HG03558 (cell line): ENCODE data around the gene KRT13.
"Not testable (repeated sequence)": the region's sequence is repeated elsewhere in the genome, so short reads cannot be mapped to it uniquely, and the experiment has no call there.

Experiments used
- ATAC-seq: cut with Tn5 transposase; IDR thresholded peaks from one replicate; pipeline ENCODE4 v1.9.1; 2021; ENCODE audit warnings: moderate number of reproducible peaks; ENCODE audit not compliant: unreplicated experiment; ENCODE audit errors: extremely low read depth

KRT13 gene

DNA sequence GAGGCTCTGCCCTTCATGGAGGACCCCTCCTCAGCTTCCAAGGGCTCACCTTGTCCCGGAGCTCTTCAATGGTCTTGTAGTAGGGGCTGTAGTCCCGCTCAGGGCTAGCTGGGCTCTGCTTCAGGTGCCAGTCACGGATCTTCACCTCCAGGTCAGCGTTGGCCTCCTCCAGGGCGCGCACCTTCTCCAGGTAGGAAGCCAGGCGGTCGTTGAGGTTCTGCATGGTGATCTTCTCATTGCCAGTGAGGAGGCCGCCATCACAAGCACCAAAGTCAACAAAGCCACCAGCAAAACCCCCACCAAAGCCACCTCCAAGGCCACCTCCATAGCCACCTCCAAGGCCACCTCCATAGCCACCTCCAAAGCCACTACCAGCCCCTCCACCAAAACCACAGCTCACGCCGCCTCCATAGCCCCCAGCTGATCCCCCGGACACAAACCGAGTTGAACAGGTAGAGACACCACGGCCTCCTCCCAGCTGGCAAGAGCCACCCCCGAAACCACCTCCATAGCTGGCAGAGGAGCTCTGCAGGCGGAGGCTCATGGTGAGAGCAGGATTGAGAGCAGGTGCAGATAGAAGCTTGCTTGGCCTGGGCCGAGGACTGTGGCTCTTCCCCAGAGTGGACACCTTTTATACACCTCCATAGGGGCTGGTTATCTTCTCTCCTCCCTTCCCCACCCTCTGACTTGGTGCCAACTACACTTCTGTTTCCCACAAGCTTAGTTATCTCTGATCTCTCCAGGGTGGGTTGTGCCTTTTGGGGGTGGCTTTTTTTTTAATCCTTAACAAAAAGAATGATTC, at the start of gene KRT13:
Gene KRT13, minus strand, starts transcription at position 606 of the 802 bp plus-strand sequence. Its CDS starts 62 bp downstream, at position 544.
- ATAC-seq = no peak

DNA sequence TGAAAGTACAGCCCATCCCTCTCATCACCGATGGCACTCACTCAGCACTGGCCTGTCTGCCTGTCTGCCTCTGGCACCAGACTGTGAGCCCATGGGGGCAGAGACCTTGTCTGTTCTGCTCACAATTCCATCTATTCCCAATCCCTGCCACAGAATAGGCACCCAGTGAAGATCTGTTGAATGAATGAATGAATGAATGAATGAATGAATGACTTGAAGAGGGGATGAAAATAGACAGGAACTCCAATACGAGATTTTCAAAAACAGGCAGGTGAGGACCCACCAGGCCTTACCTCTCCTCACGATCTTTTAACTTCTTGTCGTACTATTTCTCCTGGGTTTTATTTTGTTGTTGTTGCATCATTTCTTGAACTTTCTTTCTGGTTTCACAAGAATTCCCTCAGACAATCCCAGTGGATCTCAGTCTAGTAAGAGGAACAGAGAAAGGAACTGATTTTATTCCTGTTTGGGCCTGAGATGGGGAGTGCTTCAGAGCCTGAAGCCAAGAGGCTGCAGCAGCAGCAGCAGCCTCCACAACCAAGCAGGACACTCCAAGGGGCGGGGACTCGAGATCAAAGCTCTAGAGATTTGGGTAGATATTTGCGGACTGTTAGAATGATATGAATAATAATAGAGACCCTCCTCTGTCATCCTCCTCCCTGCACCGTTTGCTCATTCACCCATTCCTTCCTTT, 48.7 kb upstream of the KRT13 start:
- ATAC-seq = no peak

GRCh38 chr17:41553176-41553575, 47.8 kb upstream of the KRT13 start:
- no peak for ATAC-seq

DNA sequence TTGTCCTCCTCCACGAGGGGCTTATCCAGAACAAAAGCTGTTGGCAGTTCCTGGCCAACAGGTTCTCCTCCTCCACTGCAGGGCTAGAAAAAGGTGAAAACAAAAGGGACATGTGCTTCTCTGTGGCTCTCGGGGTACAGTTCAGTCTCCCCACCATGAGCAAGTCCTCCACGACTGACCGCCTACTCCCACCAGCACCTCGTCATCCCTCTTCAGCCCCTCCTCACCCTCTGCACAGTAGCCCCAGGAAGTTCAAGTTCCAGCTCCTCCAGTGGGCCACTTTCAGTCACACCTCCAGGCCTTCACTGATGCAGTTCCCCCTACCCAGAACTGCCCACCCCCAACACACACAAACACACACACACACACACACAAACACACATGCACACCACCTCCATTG, 47.0 kb upstream of the KRT13 start:
- no peak for ATAC-seq

DNA sequence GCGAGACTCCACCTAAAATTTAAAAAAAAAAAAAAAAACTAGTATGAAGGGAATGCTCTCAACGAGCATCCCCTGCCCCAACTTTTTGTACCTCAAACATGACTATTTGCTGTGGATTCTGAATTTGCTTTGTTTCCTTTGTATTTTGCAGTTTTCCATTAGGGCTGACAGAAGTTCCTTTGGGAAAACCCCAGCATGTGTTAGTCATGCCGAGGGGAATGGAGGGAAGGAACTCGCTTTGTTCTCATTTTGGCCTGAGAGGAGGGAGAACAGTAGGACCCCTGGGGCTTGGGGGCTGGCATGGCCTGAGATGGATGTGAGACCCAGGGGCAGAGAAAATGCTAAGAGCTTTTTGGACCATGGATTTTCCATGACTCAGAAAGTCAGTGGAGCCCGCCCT, 46.0 kb upstream of the KRT13 start:
- no peak for ATAC-seq

DNA sequence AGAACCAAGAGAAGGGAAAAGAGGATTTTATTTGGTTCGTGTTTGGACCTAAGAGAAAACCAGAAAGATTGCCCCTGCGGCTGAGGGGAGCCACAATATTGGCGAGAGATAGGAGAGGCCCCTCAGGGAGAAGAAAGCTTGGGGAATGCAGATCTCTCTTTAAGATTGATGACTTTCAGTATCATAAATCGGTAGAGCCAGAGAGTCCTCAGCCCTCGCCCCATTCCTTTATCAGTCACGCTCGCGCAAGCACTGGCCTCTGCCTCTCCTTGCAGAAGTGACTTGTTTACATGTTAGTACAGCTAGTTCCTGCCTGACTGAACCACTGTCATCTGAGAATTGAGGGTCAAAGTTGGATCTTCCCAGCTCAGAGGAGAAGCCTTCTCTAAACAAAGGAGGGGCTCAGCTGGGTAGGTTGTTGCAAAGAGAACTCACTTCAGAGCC, 44.2 kb upstream of the KRT13 start:
- no peak for ATAC-seq

DNA sequence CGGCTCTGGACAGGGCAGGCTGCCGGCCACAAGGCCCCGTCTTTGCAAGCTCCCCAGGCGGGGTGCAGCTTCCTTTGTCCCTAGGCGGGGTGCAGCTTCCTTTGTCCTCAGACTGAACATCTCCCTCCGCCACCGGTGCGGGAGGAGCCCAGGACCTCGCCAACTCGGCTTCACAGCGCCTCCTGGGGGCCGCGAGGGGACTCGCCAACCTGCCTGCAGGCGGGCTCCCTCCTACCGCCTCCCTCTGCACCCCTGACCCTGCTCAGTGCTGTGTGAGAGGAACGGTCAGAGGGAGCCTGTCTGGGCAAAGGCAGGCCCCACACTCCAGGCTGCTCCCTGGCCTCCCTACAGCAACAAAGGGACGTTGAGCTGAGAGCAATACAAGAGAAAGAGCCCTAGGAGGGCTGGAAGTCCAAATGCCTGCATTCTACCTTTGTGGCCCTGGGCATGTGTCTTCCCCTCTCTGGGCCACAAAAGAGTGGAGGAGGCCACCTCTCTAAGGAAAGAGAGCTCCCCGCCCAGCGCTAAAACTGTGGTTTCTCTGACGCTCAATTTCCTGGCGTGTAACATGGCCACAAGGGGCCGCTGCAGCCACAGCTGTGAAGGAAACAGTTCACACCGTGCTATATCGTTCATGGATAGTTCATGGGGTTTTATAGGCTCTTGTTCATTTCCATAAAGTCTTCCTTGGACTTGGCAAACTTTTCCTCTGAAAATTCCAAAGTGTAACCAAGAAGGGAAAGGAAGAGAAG, 43.6 kb upstream of the KRT13 start:
- ATAC-seq = no peak

DNA sequence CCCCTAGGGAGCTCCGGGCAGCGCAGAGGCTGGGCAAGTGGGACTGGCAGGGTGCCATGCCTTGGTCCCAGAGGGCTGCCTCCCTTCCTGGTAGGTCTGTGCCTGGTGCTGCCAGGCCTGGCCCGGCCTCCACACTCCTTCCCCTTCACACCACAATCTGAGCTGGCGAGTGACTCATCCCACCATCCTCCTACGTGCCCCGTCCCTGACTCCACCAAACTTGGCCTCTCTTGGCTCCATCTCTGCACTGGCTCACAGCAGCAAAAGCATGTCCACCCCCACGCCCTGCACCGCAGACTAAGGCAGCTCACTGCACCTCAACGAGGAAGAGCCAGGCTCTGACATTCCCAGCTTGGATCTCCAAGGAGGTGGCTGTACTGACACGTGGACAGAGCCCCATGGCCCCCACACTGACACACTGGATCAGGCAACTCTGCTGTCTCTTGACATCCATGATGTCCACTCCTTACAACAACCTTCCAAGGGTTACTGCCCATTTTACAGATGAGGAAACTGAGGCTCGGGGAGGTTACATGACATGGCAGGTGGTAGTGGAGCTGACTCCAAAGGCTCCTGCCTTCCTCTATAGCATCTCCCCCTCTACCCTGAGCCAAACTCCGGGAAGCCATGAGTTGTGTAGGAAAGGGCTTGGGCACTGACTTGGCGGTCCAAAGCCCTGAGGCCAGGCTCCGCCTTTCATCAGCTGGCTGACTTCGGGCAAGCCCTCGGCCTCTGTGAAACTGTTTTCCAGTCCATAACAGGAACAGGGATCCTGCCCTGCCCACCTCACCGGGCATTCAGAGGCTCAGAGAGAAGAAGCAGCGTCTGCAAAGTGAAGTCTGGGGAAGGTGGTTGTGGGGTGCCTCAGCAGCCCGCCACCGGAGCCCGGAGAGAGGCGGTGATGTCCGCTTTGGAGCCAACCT, 42.8 kb upstream of the KRT13 start:
- ATAC-seq = no peak

DNA sequence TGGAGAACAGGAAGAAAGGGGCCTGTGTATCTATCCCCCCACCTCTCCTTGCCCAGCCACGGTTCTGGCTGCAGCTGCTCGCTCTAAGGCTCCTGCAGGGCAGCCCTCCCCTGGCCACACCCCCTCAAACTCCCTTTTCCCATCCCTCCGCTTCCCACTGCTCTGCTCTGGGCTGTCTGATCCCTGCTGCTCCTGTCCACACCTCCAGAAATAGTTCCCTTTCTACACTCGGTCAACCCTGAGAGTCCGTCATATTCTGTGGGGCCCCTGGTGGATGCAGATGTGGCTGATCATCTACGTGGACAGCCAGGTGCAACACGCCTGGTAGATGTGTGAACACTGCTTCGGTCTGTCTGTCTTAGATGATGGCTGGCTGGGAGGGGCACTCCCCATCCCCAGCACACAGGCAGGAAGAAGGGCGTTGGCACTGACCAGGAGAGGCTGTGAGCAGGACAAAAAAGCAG, 42.0 kb upstream of the KRT13 start:
- ATAC-seq = no peak

- ATAC-seq = no peak
Observed at GRCh38 chr17:41546819-41547218, 41.4 kb upstream of the KRT13 start.

DNA sequence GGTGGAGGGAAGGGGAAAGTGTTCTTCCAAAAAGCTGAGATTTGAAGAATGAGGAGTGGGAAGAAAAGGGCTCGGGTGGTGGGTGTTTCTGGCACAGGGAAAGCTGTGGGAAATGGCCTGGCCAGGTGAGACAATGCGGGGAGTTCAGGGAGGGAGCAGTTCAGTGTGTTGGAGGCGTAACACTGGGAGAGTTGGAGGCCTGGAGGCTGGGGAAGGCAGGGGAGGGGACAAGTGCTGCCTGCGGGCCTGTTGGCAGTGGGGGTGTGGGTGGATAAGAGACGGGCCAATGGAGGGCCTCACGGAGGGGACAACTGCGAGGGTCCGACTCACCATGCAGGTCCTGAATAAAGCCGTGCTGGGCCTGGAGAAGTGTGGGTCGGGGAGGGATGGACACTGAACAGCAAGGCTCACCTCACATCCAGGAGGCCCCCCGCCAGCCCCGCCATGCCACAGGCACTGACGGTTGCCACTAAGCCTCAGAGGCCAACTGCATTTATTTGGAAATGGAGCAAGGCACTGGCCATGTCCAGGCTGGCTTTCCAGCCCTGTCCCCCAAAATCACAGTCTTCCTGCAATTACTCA, 40.5 kb upstream of the KRT13 start:
- ATAC-seq = no peak

DNA sequence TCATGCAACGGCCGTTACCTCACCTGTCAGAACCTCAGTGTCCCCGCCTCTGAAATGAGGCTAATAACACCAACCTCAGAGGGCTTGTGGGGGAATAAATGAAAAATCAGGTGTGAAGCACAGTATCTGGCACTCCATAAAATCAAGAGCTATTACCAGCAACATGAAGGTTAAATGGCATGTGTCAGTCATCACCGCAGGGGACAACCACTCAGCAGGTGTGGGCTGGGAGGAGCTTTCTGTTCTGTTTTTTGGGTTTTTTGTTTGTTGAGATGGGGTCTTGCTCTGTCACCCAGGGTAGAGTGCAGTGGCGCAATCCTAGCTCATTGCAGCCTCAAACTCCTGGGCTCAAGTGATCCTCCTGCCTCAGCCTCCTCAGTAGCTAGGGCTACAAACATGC, 39.5 kb upstream of the KRT13 start:
- no peak for ATAC-seq

GRCh38 chr17:41544491-41544892, 39.1 kb upstream of the KRT13 start:
- ATAC-seq = no peak

GRCh38 chr17:41542786-41543185, 37.4 kb upstream of the KRT13 start:
- not testable (repeated sequence) for ATAC-seq

GRCh38 chr17:41542357-41542756, 36.9 kb upstream of the KRT13 start:
- ATAC-seq = no peak

- no peak for ATAC-seq
Observed at GRCh38 chr17:41540921-41541625, 35.7 kb upstream of the KRT13 start.

DNA sequence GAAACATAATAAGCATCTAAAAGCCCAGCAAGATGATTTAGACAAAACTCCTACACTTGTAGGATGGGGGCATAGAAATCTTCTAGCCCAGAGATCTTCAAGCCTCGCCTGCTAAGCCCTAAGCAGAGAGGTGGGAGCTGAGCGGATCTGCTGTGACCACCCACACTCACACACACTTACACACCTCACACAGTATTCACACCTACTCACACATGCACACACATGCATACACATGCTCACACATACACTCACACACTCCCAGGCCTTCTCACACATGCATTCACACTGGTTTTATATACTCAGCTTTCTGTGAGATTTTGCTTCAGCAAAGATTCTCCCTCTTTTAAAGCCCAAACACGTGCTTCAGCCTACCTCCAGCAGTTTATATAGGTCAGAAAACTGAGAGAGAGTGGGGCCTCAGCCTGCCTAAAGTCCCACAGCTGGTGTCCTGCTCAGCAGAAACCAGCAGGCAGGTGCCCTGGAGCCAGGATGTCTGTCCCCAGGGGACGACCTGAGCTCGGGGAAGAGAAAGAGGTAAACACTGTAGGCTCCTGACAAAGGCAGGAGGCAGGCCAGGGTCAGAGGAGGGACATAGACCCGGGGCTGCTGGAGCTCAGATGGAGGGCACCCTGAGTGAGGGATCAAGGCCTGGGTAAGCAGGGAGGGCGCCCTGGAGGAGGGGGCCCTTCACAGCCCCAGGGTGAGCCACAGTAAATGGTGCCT, 34.7 kb upstream of the KRT13 start:
- no peak for ATAC-seq

DNA sequence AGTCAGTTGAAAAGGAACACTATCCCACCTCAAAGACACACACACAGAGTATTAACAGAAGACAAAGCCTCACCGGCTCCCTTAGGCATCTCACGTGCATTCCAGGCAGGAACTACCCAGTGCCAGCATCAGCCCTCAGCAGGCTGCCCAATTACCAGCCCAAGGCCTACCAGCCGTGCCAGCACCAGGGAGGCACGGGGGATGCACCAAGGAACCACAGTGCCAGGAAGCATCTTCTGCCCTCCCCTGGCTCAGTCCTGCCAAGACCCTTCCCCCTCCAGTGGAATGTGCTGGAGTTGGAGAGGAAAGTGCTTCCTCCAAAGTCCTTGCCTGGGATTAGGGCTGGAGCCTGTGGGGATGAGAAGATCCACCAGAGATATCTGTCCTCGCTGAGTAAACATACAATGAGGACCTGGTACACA, 33.7 kb upstream of the KRT13 start:
- no peak for ATAC-seq
